HG03139 (cell line): ENCODE measurements around the gene RBP3.
"Not testable (repeated sequence)": the region's sequence is repeated elsewhere in the genome, so short reads cannot be mapped to it uniquely, and the experiment has no call there.

Source experiments
- ATAC-seq: cut with Tn5 transposase; IDR thresholded peaks from one replicate; pipeline ENCODE4 v1.9.1; 2021; ENCODE audit not compliant: unreplicated experiment

RBP3 gene

GRCh38 chr10:47370878-47371277 is 22.7 kb downstream of the RBP3 start:
- no peak for ATAC-seq

- ATAC-seq = no peak
Observed at GRCh38 chr10:47371629-47372485, 23.7 kb downstream of the RBP3 start.

GRCh38 chr10:47372726-47373125 is 24.6 kb downstream of the RBP3 start:
- ATAC-seq = no peak

GRCh38 chr10:47374611-47375536 is 26.7 kb downstream of the RBP3 start:
- no peak for ATAC-seq

- ATAC-seq = no peak
Observed at GRCh38 chr10:47376522-47377220, 28.5 kb downstream of the RBP3 start.

- ATAC-seq = no peak
Observed at GRCh38 chr10:47378183-47378510, 30.0 kb downstream of the RBP3 start.

GRCh38 chr10:47378606-47379444 is 30.7 kb downstream of the RBP3 start:
- ATAC-seq = no peak

- no peak for ATAC-seq
Observed at GRCh38 chr10:47379445-47379785, 31.3 kb downstream of the RBP3 start.

- ATAC-seq = no peak
Observed at GRCh38 chr10:47379901-47380300, 31.7 kb downstream of the RBP3 start.

GRCh38 chr10:47380341-47381102 is 32.4 kb downstream of the RBP3 start:
- no peak for ATAC-seq

- ATAC-seq = no peak
Observed at GRCh38 chr10:47381103-47381395, 32.9 kb downstream of the RBP3 start.

GRCh38 chr10:47381427-47382379 is 33.5 kb downstream of the RBP3 start:
- no peak for ATAC-seq

GRCh38 chr10:47383261-47384147 is 35.3 kb downstream of the RBP3 start:
- ATAC-seq = no peak

- peak; percentile 72 for ATAC-seq
Observed at GRCh38 chr10:47384148-47384921, 36.2 kb downstream of the RBP3 start, which contains the start of gene ZNF488. Gene ZNF488 (minus strand): TSS chr10:47384293. CDS start chr10:47368829, 15,464 bp downstream.

- not testable (repeated sequence) for ATAC-seq
Observed at GRCh38 chr10:47386104-47386503, 37.9 kb downstream of the RBP3 start.

GRCh38 chr10:47388879-47389278 is 40.7 kb downstream of the RBP3 start:
- no peak for ATAC-seq

- no peak for ATAC-seq
Observed at GRCh38 chr10:47389619-47390018, 41.5 kb downstream of the RBP3 start.
